NCI-H2227 treated with DMSO at 0.1 percent for 48 hours (cell line): ENCODE results near the gene HERPUD1.
"Not testable (repeated sequence)": the region's sequence is repeated elsewhere in the genome, so short reads cannot be mapped to it uniquely, and the experiment has no call there.

Experiments
- DNase-seq: peaks from one replicate; lab custom pipeline; 2025; lab: John Stamatoyannopoulos, UW

The HERPUD1 gene

GRCh38 chr16:56981729-56982271, 49.9 kb downstream of the HERPUD1 start:
- no peak for DNase-seq

- DNase-seq, result no peak
Observed at GRCh38 chr16:56982695-56983094, 50.8 kb downstream of the HERPUD1 start.

- no peak for DNase-seq
Observed at GRCh38 chr16:56983211-56983751, 51.3 kb downstream of the HERPUD1 start.

GRCh38 chr16:56984639-56985038, 52.7 kb downstream of the HERPUD1 start:
- no peak for DNase-seq

GRCh38 chr16:56985288-56985961, 53.5 kb downstream of the HERPUD1 start:
- no peak for DNase-seq

GRCh38 chr16:56985962-56986360, 54.0 kb downstream of the HERPUD1 start:
- no peak for DNase-seq

- no peak for DNase-seq
Observed at GRCh38 chr16:56986361-56986760, 54.4 kb downstream of the HERPUD1 start.

GRCh38 chr16:56986908-56987307, 55.0 kb downstream of the HERPUD1 start:
- not testable (repeated sequence) for DNase-seq

GRCh38 chr16:56987692-56988091, 55.8 kb downstream of the HERPUD1 start:
- DNase-seq, result no peak

GRCh38 chr16:56988161-56988947, 56.4 kb downstream of the HERPUD1 start:
- no peak for DNase-seq

- peak; percentile 31 for DNase-seq
Observed at GRCh38 chr16:56988948-56989945, 57.3 kb downstream of the HERPUD1 start, which contains the start of gene NLRC5. Gene NLRC5, plus strand, starts transcription at chr16:56989557. Its CDS starts 31,156 bp downstream, at chr16:57020713.

- DNase-seq, result no peak
Observed at GRCh38 chr16:56989988-56990387, 58.0 kb downstream of the HERPUD1 start.

- DNase-seq, result no peak
Observed at GRCh38 chr16:56990407-56991286, 58.7 kb downstream of the HERPUD1 start.

GRCh38 chr16:56992431-56992830, 60.5 kb downstream of the HERPUD1 start:
- DNase-seq, result not testable (repeated sequence)

- DNase-seq, result no peak
Observed at GRCh38 chr16:56993204-56993603, 61.3 kb downstream of the HERPUD1 start.

GRCh38 chr16:56994311-56994710, 62.4 kb downstream of the HERPUD1 start:
- no peak for DNase-seq
